ENCODE results near the gene FUT8.
"Not testable (repeated sequence)": the region's sequence is repeated elsewhere in the genome, so short reads cannot be mapped to it uniquely, and the experiment has no call there.

The FUT8 gene

GRCh38 chr14:65456247-65456646 is 43.7 kb downstream of the FUT8 start:
- FAIRE-seq = no peak

- FAIRE-seq = no peak
These were observed 49.2 kb downstream of the FUT8 start for GRCh38 chr14:65461730-65462129.

GRCh38 chr14:65462411-65462810 is 49.9 kb downstream of the FUT8 start:
- no peak for FAIRE-seq

GRCh38 chr14:65465584-65465983 is 53.1 kb downstream of the FUT8 start:
- FAIRE-seq = no peak

GRCh38 chr14:65467926-65468325 is 55.4 kb downstream of the FUT8 start:
- FAIRE-seq = not testable (repeated sequence)

- no peak for FAIRE-seq
These were observed 57.4 kb downstream of the FUT8 start for GRCh38 chr14:65469903-65470302.

GRCh38 chr14:65470404-65470880 is 57.9 kb downstream of the FUT8 start:
- no peak for FAIRE-seq

- no peak for FAIRE-seq
These were observed 58.7 kb downstream of the FUT8 start for GRCh38 chr14:65471038-65471878.

GRCh38 chr14:65472189-65472588 is 59.7 kb downstream of the FUT8 start:
- no peak for FAIRE-seq

- no peak for FAIRE-seq
These were observed 63.9 kb downstream of the FUT8 start for GRCh38 chr14:65476273-65476941.

- no peak for FAIRE-seq
These were observed 64.4 kb downstream of the FUT8 start for GRCh38 chr14:65476942-65477318.

- no peak for FAIRE-seq
These were observed 65.5 kb downstream of the FUT8 start for GRCh38 chr14:65478017-65478416.

- FAIRE-seq = no peak
These were observed 66.1 kb downstream of the FUT8 start for GRCh38 chr14:65478596-65478995.

GRCh38 chr14:65479386-65479785 is 66.9 kb downstream of the FUT8 start:
- FAIRE-seq = no peak

- no peak for FAIRE-seq
These were observed 70.4 kb downstream of the FUT8 start for GRCh38 chr14:65482757-65483438.

- FAIRE-seq = no peak
These were observed 71.1 kb downstream of the FUT8 start for GRCh38 chr14:65483647-65484046.

- no peak for FAIRE-seq
These were observed 73.0 kb downstream of the FUT8 start for GRCh38 chr14:65485516-65485915.

GRCh38 chr14:65486863-65487262 is 74.3 kb downstream of the FUT8 start:
- no peak for FAIRE-seq

- no peak for FAIRE-seq
These were observed 75.4 kb downstream of the FUT8 start for GRCh38 chr14:65487783-65488494.

GRCh38 chr14:65491274-65491673 is 78.7 kb downstream of the FUT8 start:
- no peak for FAIRE-seq

GRCh38 chr14:65492266-65492665 is 79.7 kb downstream of the FUT8 start:
- FAIRE-seq = no peak

GRCh38 chr14:65495196-65495595 is 82.7 kb downstream of the FUT8 start:
- FAIRE-seq = no peak

Measured in TTC549 (cell line).